K562 (cell line): Measurements from ENCODE around the gene CELA3A. TPM values are rescaled to one million over a fixed set of nuclear protein-coding genes. Genes with fewer than 3 reads are reported as not detected.

ENCODE experiments used
- EP400 ChIP-seq: fragments of 450-650 bp; IDR thresholded peaks from 2 replicates; pipeline ENCODE4 v1.6.1; 2017; ENCODE audit warnings: antibody characterized with exemption, mild to moderate bottlenecking, moderate library complexity
- ETV5 ChIP-seq: sonication (generic); formaldehyde crosslinking; IDR thresholded peaks from 2 replicates; pipeline ENCODE4 v1.4.0; 2020; ENCODE audit warnings: low read depth, mild to moderate bottlenecking, missing genetic modification reagents
- GATA2 ChIP-seq: sonication (generic); formaldehyde crosslinking; IDR thresholded peaks from 2 replicates; pipeline ENCODE4 v1.4.0; 2020; ENCODE audit warnings: mild to moderate bottlenecking, missing genetic modification reagents
- HDAC6 ChIP-seq: IDR thresholded peaks from 2 replicates; pipeline ENCODE4 v1.6.1; 2012; ENCODE audit warnings: low read depth, mild to moderate bottlenecking, control low read depth, inconsistent platforms, low read length, moderate library complexity
- SMAD1 ChIP-seq: fragments of 150-350 bp; IDR thresholded peaks from 2 replicates; pipeline ENCODE4 v1.6.1; 2014; ENCODE audit warnings: low read length, low read depth; ENCODE audit not compliant: partially characterized antibody
- SNIP1 ChIP-seq: fragments of 450-650 bp; IDR thresholded peaks from 2 replicates; pipeline ENCODE4 v1.7.1; 2017; ENCODE audit warnings: low read depth, mild to moderate bottlenecking
- U2AF1 ChIP-seq: fragments of 200-400 bp; formaldehyde crosslinking; optimal IDR thresholded peaks from 2 replicates; pipeline ENCODE3; 2017; ENCODE audit warnings: mild to moderate bottlenecking, low read depth, low read length, moderate library complexity
- XRCC5 ChIP-seq: fragments of 200-400 bp; formaldehyde crosslinking; IDR thresholded peaks from 2 replicates; pipeline ENCODE4 v1.6.1; 2017; ENCODE audit warnings: low read depth, mild to moderate bottlenecking, low read length
- ZNF324 ChIP-seq: fragments of 250-450 bp; sonication (Bioruptor Pico); IDR thresholded peaks from 2 replicates; pipeline ENCODE4 v1.4.0; 2020; ENCODE audit warnings: mild to moderate bottlenecking
- polyA plus RNA-seq, 8 experiments: library from polyadenylated mRNA; depleted of rRNA in 4 of 8; stranded (reverse) in 5 of 8; unstranded in 3 of 8; fragments of >200 nt; fragmentation: Nextera tagmentation in 2 of 8; fragmentation: Illumina TruSeq in 1 of 8; extraction: Ambion mirVana in 2 of 8; extraction: Trizol in 1 of 8; gene quantifications; 2 replicates each; pipeline versions ENCODE4 v1.2.1 to v1.2.3, GENCODE V29; 2011 to 2014; ENCODE audit warnings: inconsistent platforms in 1 of 8, missing spikeins in 1 of 8
- total RNA-seq, 7 experiments: library from RNA; depleted of rRNA in 6 of 7; stranded (reverse); fragments of >200 nt in 6 of 7; fragmentation: Illumina TruSeq in 2 of 7; extraction: Trizol in 2 of 7; gene quantifications; 2 replicates each; pipeline versions ENCODE4 v1.2.1 to v1.2.3, GENCODE V29; 2011 to 2021; ENCODE audit warnings: low replicate concordance in 1 of 7
- TF ChIP-seq, protein P1 (sequence below): fragments of 200-400 bp; formaldehyde crosslinking; IDR thresholded peaks from 2 replicates; pipeline ENCODE4 v1.6.1; 2017; ENCODE audit warnings: mild to moderate bottlenecking, low read depth, low read length, moderate library complexity
- TF ChIP-seq, protein P2 (sequence below): fragments of 450-650 bp; IDR thresholded peaks from 2 replicates; pipeline ENCODE4 v1.6.1; 2016; ENCODE audit warnings: low read depth
- TF ChIP-seq, protein P3 (sequence below), 2 experiments: fragments of 450-650 bp; IDR thresholded peaks; 2 replicates each; pipeline ENCODE4 v1.6.1; 2018; ENCODE audit warnings: mild to moderate bottlenecking in 2 of 2, low read depth in 1 of 2; ENCODE audit not compliant: partially characterized antibody in 2 of 2

Gene CELA3A
- total and polyA plus RNA-seq, 9 of the 15 experiments (the other 6 are each of a cell fraction or from before 2014, with no cell fraction given): 5.4 TPM; not detected in 8

DNA sequence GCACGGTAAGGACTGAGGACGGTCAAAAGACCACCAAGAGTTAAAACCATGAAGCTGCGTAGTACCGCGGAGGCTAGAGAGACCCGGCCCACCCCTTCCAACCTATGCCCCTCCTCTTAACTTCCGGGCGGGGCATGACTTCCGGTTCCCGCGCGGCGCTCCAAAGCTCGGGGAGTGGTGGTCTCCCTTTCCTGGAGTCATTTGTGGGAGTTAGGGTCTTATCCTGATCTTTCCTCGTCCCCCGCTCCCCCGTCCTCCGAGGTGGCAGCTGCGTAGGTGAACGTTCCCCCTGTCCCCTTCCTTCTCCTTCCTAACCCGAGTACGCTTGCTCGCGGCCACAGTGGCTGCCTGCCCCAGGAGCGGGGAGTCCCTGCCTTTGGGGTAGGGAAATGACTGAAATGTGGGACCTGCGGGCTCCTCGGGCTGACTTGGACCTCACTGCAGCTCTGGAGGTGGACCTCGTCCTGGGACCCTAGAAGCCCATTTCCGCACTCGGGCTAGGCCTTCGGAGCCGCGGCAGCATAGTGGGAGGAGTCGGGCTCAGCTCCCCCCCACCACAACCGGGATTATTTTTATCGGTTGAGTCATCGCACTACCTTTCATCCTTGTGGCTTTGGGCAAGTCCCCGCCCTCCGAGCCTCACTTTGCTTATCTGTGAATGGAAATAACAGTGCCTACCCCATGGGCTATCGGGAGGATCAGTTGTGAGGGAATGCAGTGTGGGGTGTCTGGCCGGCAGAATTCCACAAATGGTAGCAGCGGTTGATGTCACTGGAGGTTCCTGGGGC is 24.1 kb downstream of the CELA3A start (continued):
- TF ChIP-seq, protein P1, sequence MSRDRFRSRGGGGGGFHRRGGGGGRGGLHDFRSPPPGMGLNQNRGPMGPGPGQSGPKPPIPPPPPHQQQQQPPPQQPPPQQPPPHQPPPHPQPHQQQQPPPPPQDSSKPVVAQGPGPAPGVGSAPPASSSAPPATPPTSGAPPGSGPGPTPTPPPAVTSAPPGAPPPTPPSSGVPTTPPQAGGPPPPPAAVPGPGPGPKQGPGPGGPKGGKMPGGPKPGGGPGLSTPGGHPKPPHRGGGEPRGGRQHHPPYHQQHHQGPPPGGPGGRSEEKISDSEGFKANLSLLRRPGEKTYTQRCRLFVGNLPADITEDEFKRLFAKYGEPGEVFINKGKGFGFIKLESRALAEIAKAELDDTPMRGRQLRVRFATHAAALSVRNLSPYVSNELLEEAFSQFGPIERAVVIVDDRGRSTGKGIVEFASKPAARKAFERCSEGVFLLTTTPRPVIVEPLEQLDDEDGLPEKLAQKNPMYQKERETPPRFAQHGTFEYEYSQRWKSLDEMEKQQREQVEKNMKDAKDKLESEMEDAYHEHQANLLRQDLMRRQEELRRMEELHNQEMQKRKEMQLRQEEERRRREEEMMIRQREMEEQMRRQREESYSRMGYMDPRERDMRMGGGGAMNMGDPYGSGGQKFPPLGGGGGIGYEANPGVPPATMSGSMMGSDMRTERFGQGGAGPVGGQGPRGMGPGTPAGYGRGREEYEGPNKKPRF: no peak
- TF ChIP-seq ETV5 (CRISPR knock-in tag) (peak; percentile 94), U2AF1 (no peak), EP400 (peak; percentile 93), GATA2 (CRISPR knock-in tag) (peak; percentile 98), HDAC6 (no peak), SNIP1 (peak; percentile 58), ZNF324 (CRISPR knock-in tag) (0 out of 2 replicates have a peak, but pooled peaks have one; percentile 36), XRCC5 (peak; percentile 76; the same call in 1 of the 2 replicates), SMAD1 (peak; percentile 26)
- TF ChIP-seq, protein P2, sequence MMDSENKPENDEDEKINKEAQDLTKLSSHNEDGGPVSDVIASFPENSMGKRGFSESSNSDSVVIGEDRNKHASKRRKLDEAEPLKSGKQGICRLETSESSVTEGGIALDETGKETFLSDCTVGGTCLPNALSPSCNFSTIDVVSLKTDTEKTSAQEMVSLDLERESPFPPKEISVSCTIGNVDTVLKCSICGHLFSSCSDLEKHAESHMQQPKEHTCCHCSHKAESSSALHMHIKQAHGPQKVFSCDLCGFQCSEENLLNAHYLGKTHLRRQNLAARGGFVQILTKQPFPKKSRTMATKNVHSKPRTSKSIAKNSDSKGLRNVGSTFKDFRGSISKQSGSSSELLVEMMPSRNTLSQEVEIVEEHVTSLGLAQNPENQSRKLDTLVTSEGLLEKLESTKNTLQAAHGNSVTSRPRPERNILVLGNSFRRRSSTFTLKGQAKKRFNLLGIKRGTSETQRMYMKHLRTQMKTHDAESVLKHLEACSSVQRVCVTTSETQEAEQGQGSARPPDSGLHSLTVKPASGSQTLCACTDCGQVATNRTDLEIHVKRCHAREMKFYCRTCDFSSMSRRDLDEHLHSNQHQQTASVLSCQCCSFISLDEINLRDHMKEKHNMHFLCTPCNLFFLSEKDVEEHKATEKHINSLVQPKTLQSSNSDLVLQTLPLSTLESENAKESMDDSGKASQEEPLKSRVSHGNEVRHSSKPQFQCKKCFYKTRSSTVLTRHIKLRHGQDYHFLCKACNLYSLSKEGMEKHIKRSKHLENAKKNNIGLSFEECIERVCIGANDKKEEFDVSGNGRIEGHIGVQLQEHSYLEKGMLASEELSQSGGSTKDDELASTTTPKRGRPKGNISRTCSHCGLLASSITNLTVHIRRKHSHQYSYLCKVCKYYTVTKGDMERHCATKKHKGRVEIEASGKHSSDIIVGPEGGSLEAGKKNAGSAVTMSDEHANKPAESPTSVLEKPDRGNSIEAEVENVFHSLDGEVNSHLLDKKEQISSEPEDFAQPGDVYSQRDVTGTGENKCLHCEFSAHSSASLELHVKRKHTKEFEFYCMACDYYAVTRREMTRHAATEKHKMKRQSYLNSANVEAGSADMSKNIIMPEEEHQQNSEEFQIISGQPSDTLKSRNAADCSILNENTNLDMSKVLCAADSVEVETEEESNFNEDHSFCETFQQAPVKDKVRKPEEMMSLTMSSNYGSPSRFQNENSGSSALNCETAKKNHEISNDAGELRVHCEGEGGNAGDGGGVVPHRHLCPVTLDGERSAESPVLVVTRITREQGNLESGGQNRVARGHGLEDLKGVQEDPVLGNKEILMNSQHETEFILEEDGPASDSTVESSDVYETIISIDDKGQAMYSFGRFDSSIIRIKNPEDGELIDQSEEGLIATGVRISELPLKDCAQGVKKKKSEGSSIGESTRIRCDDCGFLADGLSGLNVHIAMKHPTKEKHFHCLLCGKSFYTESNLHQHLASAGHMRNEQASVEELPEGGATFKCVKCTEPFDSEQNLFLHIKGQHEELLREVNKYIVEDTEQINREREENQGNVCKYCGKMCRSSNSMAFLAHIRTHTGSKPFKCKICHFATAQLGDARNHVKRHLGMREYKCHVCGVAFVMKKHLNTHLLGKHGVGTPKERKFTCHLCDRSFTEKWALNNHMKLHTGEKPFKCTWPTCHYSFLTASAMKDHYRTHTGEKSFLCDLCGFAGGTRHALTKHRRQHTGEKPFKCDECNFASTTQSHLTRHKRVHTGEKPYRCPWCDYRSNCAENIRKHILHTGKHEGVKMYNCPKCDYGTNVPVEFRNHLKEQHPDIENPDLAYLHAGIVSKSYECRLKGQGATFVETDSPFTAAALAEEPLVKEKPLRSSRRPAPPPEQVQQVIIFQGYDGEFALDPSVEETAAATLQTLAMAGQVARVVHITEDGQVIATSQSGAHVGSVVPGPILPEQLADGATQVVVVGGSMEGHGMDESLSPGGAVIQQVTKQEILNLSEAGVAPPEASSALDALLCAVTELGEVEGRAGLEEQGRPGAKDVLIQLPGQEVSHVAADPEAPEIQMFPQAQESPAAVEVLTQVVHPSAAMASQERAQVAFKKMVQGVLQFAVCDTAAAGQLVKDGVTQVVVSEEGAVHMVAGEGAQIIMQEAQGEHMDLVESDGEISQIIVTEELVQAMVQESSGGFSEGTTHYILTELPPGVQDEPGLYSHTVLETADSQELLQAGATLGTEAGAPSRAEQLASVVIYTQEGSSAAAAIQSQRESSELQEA: no peak
- TF ChIP-seq, protein P3, sequence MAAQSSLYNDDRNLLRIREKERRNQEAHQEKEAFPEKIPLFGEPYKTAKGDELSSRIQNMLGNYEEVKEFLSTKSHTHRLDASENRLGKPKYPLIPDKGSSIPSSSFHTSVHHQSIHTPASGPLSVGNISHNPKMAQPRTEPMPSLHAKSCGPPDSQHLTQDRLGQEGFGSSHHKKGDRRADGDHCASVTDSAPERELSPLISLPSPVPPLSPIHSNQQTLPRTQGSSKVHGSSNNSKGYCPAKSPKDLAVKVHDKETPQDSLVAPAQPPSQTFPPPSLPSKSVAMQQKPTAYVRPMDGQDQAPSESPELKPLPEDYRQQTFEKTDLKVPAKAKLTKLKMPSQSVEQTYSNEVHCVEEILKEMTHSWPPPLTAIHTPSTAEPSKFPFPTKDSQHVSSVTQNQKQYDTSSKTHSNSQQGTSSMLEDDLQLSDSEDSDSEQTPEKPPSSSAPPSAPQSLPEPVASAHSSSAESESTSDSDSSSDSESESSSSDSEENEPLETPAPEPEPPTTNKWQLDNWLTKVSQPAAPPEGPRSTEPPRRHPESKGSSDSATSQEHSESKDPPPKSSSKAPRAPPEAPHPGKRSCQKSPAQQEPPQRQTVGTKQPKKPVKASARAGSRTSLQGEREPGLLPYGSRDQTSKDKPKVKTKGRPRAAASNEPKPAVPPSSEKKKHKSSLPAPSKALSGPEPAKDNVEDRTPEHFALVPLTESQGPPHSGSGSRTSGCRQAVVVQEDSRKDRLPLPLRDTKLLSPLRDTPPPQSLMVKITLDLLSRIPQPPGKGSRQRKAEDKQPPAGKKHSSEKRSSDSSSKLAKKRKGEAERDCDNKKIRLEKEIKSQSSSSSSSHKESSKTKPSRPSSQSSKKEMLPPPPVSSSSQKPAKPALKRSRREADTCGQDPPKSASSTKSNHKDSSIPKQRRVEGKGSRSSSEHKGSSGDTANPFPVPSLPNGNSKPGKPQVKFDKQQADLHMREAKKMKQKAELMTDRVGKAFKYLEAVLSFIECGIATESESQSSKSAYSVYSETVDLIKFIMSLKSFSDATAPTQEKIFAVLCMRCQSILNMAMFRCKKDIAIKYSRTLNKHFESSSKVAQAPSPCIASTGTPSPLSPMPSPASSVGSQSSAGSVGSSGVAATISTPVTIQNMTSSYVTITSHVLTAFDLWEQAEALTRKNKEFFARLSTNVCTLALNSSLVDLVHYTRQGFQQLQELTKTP (IDR thresholded peaks at IDR 0.05; ENCODE audit: low read depth in 1 of 2, partially characterized antibody in 2 of 2): peak in 1 of 2 experiments; percentile 37
